Stimulated activated CD8-positive, alpha-beta memory T cell treated with anti-CD3 and anti-CD28 coated beads, Interleukin-7, amount 100 ng/mL, for 24 hours (primary cell): Measurements from ENCODE around the gene RAB35.
"Not testable (repeated sequence)": the region's sequence is repeated elsewhere in the genome, so short reads cannot be mapped to it uniquely, and the experiment has no call there.

Experiments
- DNase-seq: peaks from one replicate; pipeline ENCODE4 v3.0.0-alpha.2; 2020; ENCODE audit warnings: low read depth

Gene RAB35

DNA sequence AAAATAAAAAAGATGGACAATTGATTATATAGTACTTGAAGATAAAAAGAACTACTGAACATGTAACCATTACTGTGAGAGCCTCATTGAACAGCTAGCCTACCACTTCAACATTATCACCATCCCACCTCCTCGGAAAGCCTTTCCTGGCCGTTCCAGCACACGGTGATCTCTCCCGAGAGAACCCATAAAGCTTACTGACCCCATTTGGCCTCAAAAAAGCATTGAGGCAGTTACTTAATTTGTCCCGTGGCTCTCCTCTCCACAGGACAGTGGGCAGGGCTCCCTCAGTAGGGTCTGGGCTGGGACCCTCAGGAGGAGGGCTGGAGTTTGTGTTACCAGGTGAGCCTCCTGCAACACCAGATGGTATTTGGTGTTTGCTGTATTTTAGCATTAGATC is 55.8 kb downstream of the RAB35 start:
- DNase-seq: no peak

- no peak for DNase-seq
Measured at GRCh38 chr12:120060196-120060595, 56.4 kb downstream of the RAB35 start.

GRCh38 chr12:120056739-120057138 is 59.8 kb downstream of the RAB35 start:
- no peak for DNase-seq

DNA sequence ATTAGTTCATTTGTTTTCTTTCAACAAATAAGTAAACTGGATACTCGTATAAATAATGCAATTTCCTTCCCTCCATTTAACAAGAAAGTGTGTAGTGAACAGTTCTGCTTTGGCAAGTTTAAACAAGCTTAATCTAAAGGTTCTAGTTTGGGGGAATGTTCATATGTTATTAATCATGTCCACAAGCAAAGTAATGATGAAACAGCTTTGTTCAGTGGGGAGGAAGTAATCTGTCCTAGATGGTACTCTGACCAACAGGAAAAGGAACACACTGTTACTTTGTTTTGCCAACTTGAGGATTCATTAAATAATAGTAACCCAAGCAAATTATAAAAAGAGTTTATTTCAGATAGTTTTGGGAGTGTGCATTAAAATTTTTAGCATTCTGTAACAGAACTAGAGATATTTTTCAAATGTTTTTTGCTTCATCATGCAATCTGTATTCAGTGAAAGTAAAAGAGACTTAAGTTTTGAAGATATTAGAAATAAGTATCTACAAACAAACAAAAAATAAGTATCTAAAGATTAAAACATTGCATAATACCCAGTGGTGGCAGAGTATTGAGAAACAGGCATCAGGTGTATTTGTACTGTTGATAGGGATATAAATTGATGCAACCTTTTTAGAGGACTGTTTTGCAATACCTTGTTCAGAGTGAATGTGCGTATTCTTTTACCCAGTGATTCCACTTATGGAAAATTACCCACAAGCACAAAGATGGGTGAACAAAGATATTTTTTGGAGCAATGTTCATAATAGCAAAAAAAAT is 61.1 kb downstream of the RAB35 start:
- DNase-seq: no peak

DNA sequence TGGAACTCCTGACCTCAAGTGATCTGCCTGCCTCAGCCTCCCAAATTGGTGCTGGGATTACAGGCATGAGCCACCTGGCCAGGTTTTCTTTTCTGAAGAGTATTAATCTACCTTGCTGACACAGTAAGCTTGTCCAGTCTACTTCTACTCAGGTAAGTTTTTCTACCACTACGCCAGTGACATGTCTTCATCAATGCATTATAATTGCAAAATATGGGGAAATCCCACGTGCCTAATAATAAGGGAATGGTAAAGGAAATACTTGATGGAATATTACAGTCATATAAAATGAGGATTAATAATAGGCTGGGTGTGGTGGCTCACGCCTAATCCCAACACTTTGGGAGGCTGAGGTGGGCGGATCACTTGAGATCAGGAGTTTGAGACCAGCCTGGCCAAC is 62.3 kb downstream of the RAB35 start:
- no peak for DNase-seq

GRCh38 chr12:120051535-120051934 is 65.0 kb downstream of the RAB35 start:
- no peak for DNase-seq

- DNase-seq: no peak
Measured at GRCh38 chr12:120049426-120049825, 67.1 kb downstream of the RAB35 start.

DNA sequence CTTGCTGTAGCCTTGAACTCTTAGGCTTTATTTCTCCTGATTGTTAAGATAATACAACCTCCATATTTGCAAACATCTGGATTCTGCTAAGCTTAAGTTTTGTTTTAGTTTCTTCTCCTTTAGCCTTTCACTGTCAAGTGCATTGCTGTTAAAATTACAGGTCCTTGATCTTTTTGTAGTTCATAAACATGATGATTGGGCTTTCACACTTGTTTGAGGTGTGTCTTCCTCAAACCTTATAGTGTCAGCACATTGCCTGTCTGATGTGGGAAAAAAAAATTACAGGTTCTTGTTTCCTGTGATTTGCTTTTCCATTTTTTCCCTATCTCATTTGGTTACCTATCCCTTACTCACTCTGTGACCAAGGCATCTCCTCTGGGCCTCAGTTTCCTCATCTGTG is 68.3 kb downstream of the RAB35 start:
- DNase-seq: no peak

GRCh38 chr12:120047072-120047471 is 69.5 kb downstream of the RAB35 start:
- DNase-seq: no peak

GRCh38 chr12:120045367-120045766 is 71.2 kb downstream of the RAB35 start:
- DNase-seq: not testable (repeated sequence)
